HG03442 (cell line): Measurements from ENCODE around the gene NRP2.

Experiments used
- ATAC-seq: cut with Tn5 transposase; IDR thresholded peaks from one replicate; pipeline ENCODE4 v1.9.1; 2021; ENCODE audit warnings: mild to moderate bottlenecking, moderate library complexity; ENCODE audit not compliant: unreplicated experiment

NRP2 gene

GRCh38 chr2:205730701-205731582 is 48.6 kb downstream of the NRP2 start:
- ATAC-seq, result peak; percentile 15

GRCh38 chr2:205731583-205731981 is 49.3 kb downstream of the NRP2 start:
- peak; percentile 89 for ATAC-seq

GRCh38 chr2:205732314-205732713 is 50.0 kb downstream of the NRP2 start:
- no peak for ATAC-seq

- ATAC-seq, result no peak
Observed at GRCh38 chr2:205733082-205733481, 50.8 kb downstream of the NRP2 start.

- ATAC-seq, result no peak
Observed at GRCh38 chr2:205733648-205734047, 51.3 kb downstream of the NRP2 start.

- no peak for ATAC-seq
Observed at GRCh38 chr2:205734436-205735037, 52.2 kb downstream of the NRP2 start.

GRCh38 chr2:205738117-205738968 is 56.0 kb downstream of the NRP2 start:
- no peak for ATAC-seq

GRCh38 chr2:205739620-205740019 is 57.3 kb downstream of the NRP2 start:
- ATAC-seq, result no peak

GRCh38 chr2:205740381-205740780 is 58.1 kb downstream of the NRP2 start:
- no peak for ATAC-seq

GRCh38 chr2:205741256-205741978 is 59.1 kb downstream of the NRP2 start:
- no peak for ATAC-seq

GRCh38 chr2:205743137-205743536 is 60.8 kb downstream of the NRP2 start:
- ATAC-seq, result no peak

GRCh38 chr2:205744074-205744591 is 61.8 kb downstream of the NRP2 start:
- ATAC-seq, result no peak

GRCh38 chr2:205745661-205746419 is 63.5 kb downstream of the NRP2 start:
- ATAC-seq, result no peak

GRCh38 chr2:205746420-205746785 is 64.1 kb downstream of the NRP2 start:
- no peak for ATAC-seq

- no peak for ATAC-seq
Observed at GRCh38 chr2:205747829-205748386, 65.6 kb downstream of the NRP2 start.

GRCh38 chr2:205748639-205749038 is 66.3 kb downstream of the NRP2 start:
- ATAC-seq, result peak; percentile 43

- no peak for ATAC-seq
Observed at GRCh38 chr2:205749078-205749477, 66.8 kb downstream of the NRP2 start.

- no peak for ATAC-seq
Observed at GRCh38 chr2:205750797-205751196, 68.5 kb downstream of the NRP2 start.

GRCh38 chr2:205751569-205752031 is 69.3 kb downstream of the NRP2 start:
- ATAC-seq, result no peak
